ENCODE measurements around the gene FAM234B. TPM values are rescaled to one million over a fixed set of nuclear protein-coding genes. Genes with fewer than 3 reads are reported as not detected.

The FAM234B gene
- total and polyA plus RNA-seq, 7 donors = 0.89 to 4.0 (median 2.1) TPM

DNA sequence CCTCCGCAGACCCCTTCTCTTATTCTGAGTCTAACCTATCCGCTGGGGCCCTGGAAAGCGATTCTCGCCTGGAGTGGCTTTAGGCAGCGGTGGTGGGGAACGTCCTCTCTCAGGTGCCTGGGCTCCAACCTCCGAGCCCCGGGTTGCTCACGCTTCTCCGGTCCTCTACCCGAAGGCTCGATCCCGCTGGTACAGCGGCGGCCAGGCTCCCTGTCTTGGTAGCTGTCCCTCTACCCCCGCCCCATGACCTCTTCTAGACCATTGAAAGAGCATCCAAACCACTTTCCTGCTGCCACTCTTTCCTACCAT is 43.6 kb upstream of the FAM234B start:
- Histone ChIP-seq H3K36me3 (ENCODE audit: insufficient read depth in 1 of 2, low read depth in 1 of 2) (no peaks in the 10 kb centered on the region), H3K9me3 (no peaks in the 10 kb centered on the region), H3K27me3 (ENCODE audit: insufficient read depth in 3 of 3, low read length in 2 of 3) (no peaks in the 10 kb centered on the region), H3K4me3 (peak overlapping the region; percentile 92), H3K27ac (peak overlapping the region; percentile 86), H3K4me1 (peaks cover 15% of the 10 kb centered on the region)
- WGBS, 3 donors = 0 to 1% (median 0%) methylated on average over 12 to 16 of the region's 16 CpGs
- peak; percentile 32 to 65 (median 41) for ATAC-seq
- TF ChIP-seq CTCF (IDR thresholded peaks at IDR 0.05) = no peak
- intact Hi-C loops (cut with DNase I) = loop anchor here (5.0 kb wide), 3 partner anchors 42 to 207 kb away; partner anchors contain the start of gene FAM234B (in 2 of the 2)
- DNase-seq = no peak

- TF ChIP-seq CTCF (IDR thresholded peaks at IDR 0.05) = peak; percentile 39
- Histone ChIP-seq H3K27ac (peak overlapping the region; percentile 86), H3K4me3 (peak overlapping the region; percentile 92), H3K4me1 (peaks cover 15% of the 10 kb centered on the region), H3K9me3 (no peaks in the 10 kb centered on the region), H3K36me3 (ENCODE audit: insufficient read depth in 1 of 2, low read depth in 1 of 2) (no peaks in the 10 kb centered on the region), H3K27me3 (ENCODE audit: insufficient read depth in 3 of 3, low read length in 2 of 3) (no peaks in the 10 kb centered on the region)
- DNase-seq = peak; percentile 58 to 75
- 0 to 1% (median 0%) methylated on average over 65 to 82 of the region's 82 CpGs for WGBS, 3 donors
- intact Hi-C loops (cut with DNase I) = loop anchor here (5.0 kb wide), 3 partner anchors 41 to 206 kb away; partner anchors contain the start of gene FAM234B (in 2 of the 2)
- peak; percentile 35 to 46 (median 39) for ATAC-seq
Observed at GRCh38 chr12:13000925-13001774, 43.0 kb upstream of the FAM234B start.

DNA sequence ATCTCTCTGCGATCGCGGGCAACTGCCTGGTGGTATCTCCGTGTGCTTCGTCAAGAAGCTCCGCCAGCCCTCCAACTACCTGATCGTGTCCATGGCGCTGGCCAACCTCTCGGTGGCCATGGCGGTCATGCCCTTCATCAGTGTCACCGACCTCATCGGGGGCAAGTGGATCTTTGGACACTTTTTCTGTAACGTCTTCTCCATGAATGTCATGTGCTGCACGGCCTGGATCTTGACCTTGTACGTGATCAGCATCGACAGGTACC is 42.5 kb upstream of the FAM234B start:
- Histone ChIP-seq H3K4me3 (peak overlapping the region; percentile 92), H3K36me3 (ENCODE audit: insufficient read depth in 1 of 2, low read depth in 1 of 2) (no peaks in the 10 kb centered on the region), H3K9me3 (no peaks in the 10 kb centered on the region), H3K27me3 (ENCODE audit: insufficient read depth in 3 of 3, low read length in 2 of 3) (no peaks in the 10 kb centered on the region), H3K27ac (peak overlapping the region; percentile 86), H3K4me1 (peaks cover 15% of the 10 kb centered on the region)
- DNase-seq (no peak), ATAC-seq (no peak)
- no peak for TF ChIP-seq CTCF (IDR thresholded peaks at IDR 0.05)
- intact Hi-C loops (cut with DNase I) = loop anchor here (5.0 kb wide), 3 partner anchors 41 to 206 kb away; partner anchors contain the start of gene FAM234B (in 2 of the 2)
- WGBS, 3 donors = 40 to 44% (median 43%) methylated on average over 16 of the region's 16 CpGs

DNA sequence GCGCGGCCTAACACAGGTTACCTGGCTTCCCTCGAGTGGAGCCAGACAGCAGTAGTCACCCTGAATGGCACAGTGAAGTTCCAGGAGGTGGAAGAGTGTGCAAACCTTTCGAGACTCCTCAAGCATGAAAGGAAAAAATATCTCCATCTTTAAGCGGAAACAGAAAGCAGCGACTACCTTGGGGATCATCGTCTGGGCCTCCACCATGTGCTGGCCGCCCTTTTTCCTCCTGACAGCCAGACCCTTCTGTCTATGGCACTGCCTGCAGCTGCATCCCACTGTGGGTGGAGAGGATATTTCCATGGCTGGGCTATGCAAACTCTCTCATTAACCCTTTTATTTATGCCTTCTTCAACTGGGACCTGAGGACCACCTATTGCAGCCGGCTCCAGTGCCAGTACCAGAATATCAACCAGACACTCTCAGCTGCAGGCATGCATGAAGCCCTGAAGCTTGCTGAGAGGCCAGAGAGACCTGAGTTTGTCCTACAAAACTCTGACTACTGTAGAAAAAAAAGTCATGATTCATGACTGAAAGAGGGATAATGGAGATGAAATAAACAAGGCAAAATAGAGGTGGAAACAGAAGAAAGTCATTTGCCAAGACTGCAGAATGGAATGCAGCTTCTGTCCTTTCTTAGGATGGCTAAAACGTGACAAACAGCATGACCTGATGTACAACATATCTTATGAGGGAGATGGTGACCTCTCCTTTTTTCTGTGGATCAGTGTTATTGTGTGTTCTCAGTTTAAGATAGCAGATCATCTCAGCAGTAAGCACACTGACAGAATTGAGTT is 41.7 kb upstream of the FAM234B start:
- WGBS, 3 donors = 95 to 98% (median 98%) methylated on average over 10 of the region's 10 CpGs
- intact Hi-C loops (cut with DNase I) = loop anchor here (5.0 kb wide), 3 partner anchors 40 to 205 kb away; partner anchors contain the start of gene FAM234B (in 2 of the 2)
- no peaks in the 10 kb centered on the region for H3K27me3 ChIP-seq (ENCODE audit: insufficient read depth in 3 of 3, low read length in 2 of 3)
- ATAC-seq (no peak), DNase-seq (no peak)
- H3K4me1 ChIP-seq = peaks cover 7% of the 10 kb centered on the region
- no peak overlapping the region for H3K27ac ChIP-seq
- TF ChIP-seq CTCF (IDR thresholded peaks at IDR 0.05) = no peak
- no peak overlapping the region for H3K4me3 ChIP-seq
- H3K36me3 ChIP-seq (ENCODE audit: insufficient read depth in 1 of 2, low read depth in 1 of 2) = no peaks in the 10 kb centered on the region
- no peaks in the 10 kb centered on the region for H3K9me3 ChIP-seq
